Frontal cortex (tissue), 4 donors: ENCODE measurements around the gene DHRS13. TPM values are rescaled to one million over a fixed set of nuclear protein-coding genes. Genes with fewer than 3 reads are reported as not detected.
A peak's percentile ranks its signal among the peaks of the same experiment; 100 is the strongest.
"Not testable (repeated sequence)": the region's sequence is repeated elsewhere in the genome, so short reads cannot be mapped to it uniquely, and the experiment has no call there.

Experiments
- DNase-seq, 2 donors: peaks; one replicate each; pipeline ENCODE4 v3.0.0; 2012; ENCODE audit warnings: low spot score in 2 of 2
- FAIRE-seq: peaks from 2 replicates; lab custom pipeline; 2012; peaks lifted over from hg19 to GRCh38; lab: Jason Lieb, UNC
- total RNA-seq: library from RNA; depleted of rRNA; stranded (reverse); fragments of >200 nt; gene quantifications from one replicate; pipeline ENCODE4 v1.2.3, GENCODE V29; 2014
- donor health status: control.
- donor health status: control.
- donor health status: control.

Gene DHRS13
- total RNA-seq, 1 donor from 2014 or later, result 28.9 TPM

- no peak for FAIRE-seq
- no peak for DNase-seq
These were observed 14.9 kb downstream of the DHRS13 start for GRCh38 chr17:28887871-28888471.

GRCh38 chr17:28885951-28886350, 16.9 kb downstream of the DHRS13 start:
- FAIRE-seq, result no peak
- DNase-seq, result no peak

GRCh38 chr17:28885363-28885762, 17.5 kb downstream of the DHRS13 start:
- peak in 1 of 2 donors; percentile 57 for DNase-seq
- no peak for FAIRE-seq

GRCh38 chr17:28883967-28884702, 18.7 kb downstream of the DHRS13 start:
- DNase-seq (no peak), FAIRE-seq (no peak)

GRCh38 chr17:28882154-28882895, 20.6 kb downstream of the DHRS13 start:
- FAIRE-seq, result no peak
- DNase-seq, result no peak

- DNase-seq (no peak), FAIRE-seq (no peak)
These were observed 21.3 kb downstream of the DHRS13 start for GRCh38 chr17:28881533-28882056.

GRCh38 chr17:28880572-28880945, 22.3 kb downstream of the DHRS13 start:
- no peak for FAIRE-seq
- DNase-seq, result no peak

GRCh38 chr17:28879886-28880571, 22.9 kb downstream of the DHRS13 start:
- FAIRE-seq (no peak), DNase-seq (no peak)

GRCh38 chr17:28878981-28879380, 23.9 kb downstream of the DHRS13 start:
- DNase-seq, result no peak
- no peak for FAIRE-seq

- FAIRE-seq, result no peak
These were observed 24.5 kb downstream of the DHRS13 start for GRCh38 chr17:28878158-28878910.

GRCh38 chr17:28877150-28877711, 25.6 kb downstream of the DHRS13 start:
- not testable (repeated sequence) for DNase-seq, FAIRE-seq

More at GRCh38 chr17:28878158-28878910, 24.5 kb downstream of the DHRS13 start:
- DNase-seq, result no peak

- DNase-seq, result no peak
- FAIRE-seq, result no peak
These were observed 26.9 kb downstream of the DHRS13 start for GRCh38 chr17:28875848-28876550.

GRCh38 chr17:28874750-28875149, 28.1 kb downstream of the DHRS13 start:
- FAIRE-seq (no peak), DNase-seq (no peak)

GRCh38 chr17:28873839-28874238, 29.0 kb downstream of the DHRS13 start:
- no peak for DNase-seq
- no peak for FAIRE-seq

- DNase-seq (no peak), FAIRE-seq (no peak)
These were observed 31.8 kb downstream of the DHRS13 start for GRCh38 chr17:28871056-28871579.

GRCh38 chr17:28867276-28867675, 35.6 kb downstream of the DHRS13 start:
- FAIRE-seq (no peak), DNase-seq (no peak)

- FAIRE-seq, result no peak
These were observed 36.7 kb downstream of the DHRS13 start for GRCh38 chr17:28865946-28866752.

More at GRCh38 chr17:28865946-28866752, 36.7 kb downstream of the DHRS13 start:
- DNase-seq, result no peak
